ENCODE data around the gene SLC25A29. TPM values are rescaled to one million over a fixed set of nuclear protein-coding genes. Genes with fewer than 3 reads are reported as not detected.

The SLC25A29 gene
- total and polyA plus RNA-seq, 2 of the 4 experiments (the other 2 are of a cell fraction): 6.5 to 37.7 TPM

DNA sequence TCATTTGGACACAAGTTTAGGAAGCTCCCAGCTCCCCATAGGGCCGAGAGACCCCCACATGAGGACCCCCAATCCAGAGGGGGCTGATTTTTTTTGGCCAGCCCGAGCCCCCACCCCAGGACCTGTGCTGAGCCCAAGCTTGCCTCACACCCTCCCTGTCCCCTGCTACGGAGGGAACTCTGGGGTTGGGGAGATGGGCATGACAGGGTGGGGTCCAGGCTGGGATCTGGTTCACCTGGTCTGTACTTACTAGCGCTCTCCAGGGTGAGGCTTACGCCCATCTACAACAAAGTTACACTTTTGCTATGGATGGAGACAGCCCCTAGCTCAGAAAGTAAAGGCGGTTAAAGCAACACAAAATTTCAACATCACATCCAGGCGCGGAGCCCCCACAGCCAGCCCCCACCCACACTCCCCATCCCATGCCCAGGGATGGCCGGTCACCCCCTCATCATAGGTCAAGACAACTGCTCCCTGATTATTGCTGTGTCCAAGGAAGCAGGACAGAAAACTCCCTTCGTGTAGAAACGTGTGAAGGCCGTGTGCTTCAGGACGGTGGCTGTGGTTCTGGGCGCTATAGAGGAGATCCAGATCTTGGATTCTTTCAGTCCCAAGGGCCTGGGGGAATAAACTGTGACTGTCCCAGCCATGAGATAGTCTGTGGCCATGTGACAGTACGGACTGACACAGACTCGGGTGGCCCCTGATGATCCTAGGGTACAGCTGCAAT lies 10.7 kb downstream of the SLC25A29 start:
- H3K4me1 ChIP-seq (ENCODE audit: control insufficient read depth, insufficient read depth, low read length): peaks cover 12% of the 10 kb centered on the region
- intact Hi-C loops (cut with micrococcal nuclease): no loop called here
- no TSS peak for BruUV-seq (replicated peaks)
- CTCF ChIA-PET: no interaction called here
- H3K4ac ChIP-seq (ENCODE audit: low read depth, low read length): no peak overlapping the region
- no peak overlapping the region for H2AFZ ChIP-seq (replicated peaks; ENCODE audit: low read length, poor library complexity)
- POLR2A ChIA-PET (ENCODE audit: unreplicated experiment): no interaction called here
- H4K20me1 ChIP-seq (ENCODE audit: insufficient read depth, low read length): peaks cover 42% of the 10 kb centered on the region
- H3K9ac ChIP-seq (ENCODE audit: low read depth, low read length): no peak overlapping the region
- no peak overlapping the region for H2BK20ac ChIP-seq (ENCODE audit: low read depth, low read length)
- no peak overlapping the region for H3K14ac ChIP-seq (replicated peaks; ENCODE audit: low read depth, low read length)
- no peak overlapping the region for H3K56ac ChIP-seq (ENCODE audit: extremely low read depth, insufficient read depth, low read length)
- in situ Hi-C loops (cut with MboI; ENCODE audit: low sequenced_read_pairs): no loop called here
- H2BK120ac ChIP-seq (ENCODE audit: low read depth, low read length): no peak overlapping the region
- H3K36me3 ChIP-seq (ENCODE audit: control insufficient read depth, insufficient read depth, low read length): peaks cover 45% of the 10 kb centered on the region
- WGBS, 2 experiments (ENCODE audit: extremely low coverage in 2 of 2, insufficient read length in 1 of 2): 98% methylated on average over 7 of the region's 16 CpGs; no CpG with 5 or more reads in 1 of the 2 experiments
- no peak overlapping the region for H4K8ac ChIP-seq (ENCODE audit: low read depth in 2 of 2, low read length in 2 of 2)
- H3K4me2 ChIP-seq (ENCODE audit: low read depth, low read length): no peak overlapping the region
- H3K4me3 ChIP-seq (ENCODE audit: insufficient read depth, low read depth, low read length): no peak overlapping the region
- dilution Hi-C loops (cut with HindIII; ENCODE audit: low sequenced_read_pairs, unreplicated experiment): no loop called here
- no peak overlapping the region for H3K23ac ChIP-seq (ENCODE audit: low read depth, low read length)
- H4K91ac ChIP-seq (ENCODE audit: insufficient read depth, low read depth, low read length): no peak overlapping the region
- ATAC-seq (ENCODE audit: low read depth) (no peak), DNase-seq (no peak)
- peaks cover 3% of the 10 kb centered on the region; the same call in 1 of the 2 replicates for H3K9me1 ChIP-seq (ENCODE audit: insufficient read depth, low read length)
- no peak overlapping the region for H2BK15ac ChIP-seq (ENCODE audit: low read depth, low read length)
- H3K9me3 ChIP-seq (ENCODE audit: control insufficient read depth, insufficient read depth, low read length): no peaks in the 10 kb centered on the region
- no peak overlapping the region for H2AK9ac ChIP-seq (replicated peaks; ENCODE audit: low read depth, low read length, poor library complexity)
- peaks cover 14 to 79% of the 10 kb centered on the region in 2 experiments for H3K79me1 ChIP-seq (ENCODE audit: low read depth in 1 of 2, low read length in 2 of 2)
- H2AK5ac ChIP-seq (ENCODE audit: low read depth, low read length): no peak overlapping the region
- H3K27ac ChIP-seq (ENCODE audit: insufficient read depth, low read length): no peak overlapping the region
- H3K18ac ChIP-seq (ENCODE audit: low read depth, low read length): no peak overlapping the region
- H2BK5ac ChIP-seq (ENCODE audit: low read depth, low read length, poor library complexity, severe bottlenecking): no peak overlapping the region
- TF ChIP-seq, protein P1, sequence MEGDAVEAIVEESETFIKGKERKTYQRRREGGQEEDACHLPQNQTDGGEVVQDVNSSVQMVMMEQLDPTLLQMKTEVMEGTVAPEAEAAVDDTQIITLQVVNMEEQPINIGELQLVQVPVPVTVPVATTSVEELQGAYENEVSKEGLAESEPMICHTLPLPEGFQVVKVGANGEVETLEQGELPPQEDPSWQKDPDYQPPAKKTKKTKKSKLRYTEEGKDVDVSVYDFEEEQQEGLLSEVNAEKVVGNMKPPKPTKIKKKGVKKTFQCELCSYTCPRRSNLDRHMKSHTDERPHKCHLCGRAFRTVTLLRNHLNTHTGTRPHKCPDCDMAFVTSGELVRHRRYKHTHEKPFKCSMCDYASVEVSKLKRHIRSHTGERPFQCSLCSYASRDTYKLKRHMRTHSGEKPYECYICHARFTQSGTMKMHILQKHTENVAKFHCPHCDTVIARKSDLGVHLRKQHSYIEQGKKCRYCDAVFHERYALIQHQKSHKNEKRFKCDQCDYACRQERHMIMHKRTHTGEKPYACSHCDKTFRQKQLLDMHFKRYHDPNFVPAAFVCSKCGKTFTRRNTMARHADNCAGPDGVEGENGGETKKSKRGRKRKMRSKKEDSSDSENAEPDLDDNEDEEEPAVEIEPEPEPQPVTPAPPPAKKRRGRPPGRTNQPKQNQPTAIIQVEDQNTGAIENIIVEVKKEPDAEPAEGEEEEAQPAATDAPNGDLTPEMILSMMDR (conservative IDR thresholded peaks at IDR 0.05; ENCODE audit: low read depth, low read length): no peak
- TF ChIP-seq CHD1 (IDR thresholded peaks at IDR 0.05; ENCODE audit: low read depth, low read length) (no peak), RFX5 (IDR thresholded peaks at IDR 0.05; ENCODE audit: low read depth, low read length) (no peak), MAFK (IDR thresholded peaks at IDR 0.05; ENCODE audit: low read depth, low read length) (no peak), CEBPB (IDR thresholded peaks at IDR 0.05; ENCODE audit: low read depth, low read length) (no peak)
- H4K5ac ChIP-seq (ENCODE audit: low read depth, low read length): no peak overlapping the region
- no peaks in the 10 kb centered on the region for H3K27me3 ChIP-seq (ENCODE audit: control insufficient read depth, insufficient read depth, low read length)

All from IMR-90 (cell line).